Tibial nerve (tissue), 4 donors: ENCODE data around the gene LONP1.

Source experiments
- EP300 ChIP-seq, 2 donors: sonication (generic); formaldehyde crosslinking; IDR thresholded peaks; one replicate each; pipeline ENCODE4 v1.6.1; 2017; ENCODE audit warnings: antibody characterized with exemption in 2 of 2, mild to moderate bottlenecking in 1 of 2
- POLR2A ChIP-seq, 2 donors: fragments of 450-650 bp; IDR thresholded peaks; one replicate each; pipeline ENCODE4 v1.6.1; 2017; ENCODE audit warnings: antibody characterized with exemption in 2 of 2, mild to moderate bottlenecking in 2 of 2, moderate library complexity in 2 of 2
- TF ChIP-seq, protein P1 (sequence below), 5 experiments: fragments of 200-600 bp in 3 of 5; fragments of 450-650 bp in 2 of 5; sonication (generic) in 3 of 5; IDR thresholded peaks; one replicate each; pipeline ENCODE4 v1.5.1; 2016 to 2019; ENCODE audit warnings: antibody characterized with exemption in 5 of 5, mild to moderate bottlenecking in 3 of 5, moderate library complexity in 2 of 5

DNA sequence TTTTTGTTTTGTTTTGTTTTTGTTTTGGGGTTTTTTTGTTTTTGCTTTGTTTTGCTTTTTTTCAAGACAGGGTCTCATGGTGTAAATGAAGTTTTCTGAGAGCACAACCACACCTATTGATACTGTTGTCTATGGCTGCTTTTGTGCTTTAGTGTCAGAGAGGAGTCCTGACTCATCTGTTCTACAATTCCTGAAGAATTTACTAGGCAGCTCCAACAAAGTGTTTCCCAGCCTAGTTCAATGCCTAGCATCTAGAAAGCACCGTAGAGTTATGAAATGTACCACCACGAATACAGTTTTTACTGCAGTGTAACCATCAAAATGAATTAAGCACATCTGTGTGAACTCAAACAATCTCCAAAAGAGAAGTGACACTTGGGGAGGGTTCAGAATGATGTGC, 75.9 kb downstream of the LONP1 start:
- TF ChIP-seq, protein P1, sequence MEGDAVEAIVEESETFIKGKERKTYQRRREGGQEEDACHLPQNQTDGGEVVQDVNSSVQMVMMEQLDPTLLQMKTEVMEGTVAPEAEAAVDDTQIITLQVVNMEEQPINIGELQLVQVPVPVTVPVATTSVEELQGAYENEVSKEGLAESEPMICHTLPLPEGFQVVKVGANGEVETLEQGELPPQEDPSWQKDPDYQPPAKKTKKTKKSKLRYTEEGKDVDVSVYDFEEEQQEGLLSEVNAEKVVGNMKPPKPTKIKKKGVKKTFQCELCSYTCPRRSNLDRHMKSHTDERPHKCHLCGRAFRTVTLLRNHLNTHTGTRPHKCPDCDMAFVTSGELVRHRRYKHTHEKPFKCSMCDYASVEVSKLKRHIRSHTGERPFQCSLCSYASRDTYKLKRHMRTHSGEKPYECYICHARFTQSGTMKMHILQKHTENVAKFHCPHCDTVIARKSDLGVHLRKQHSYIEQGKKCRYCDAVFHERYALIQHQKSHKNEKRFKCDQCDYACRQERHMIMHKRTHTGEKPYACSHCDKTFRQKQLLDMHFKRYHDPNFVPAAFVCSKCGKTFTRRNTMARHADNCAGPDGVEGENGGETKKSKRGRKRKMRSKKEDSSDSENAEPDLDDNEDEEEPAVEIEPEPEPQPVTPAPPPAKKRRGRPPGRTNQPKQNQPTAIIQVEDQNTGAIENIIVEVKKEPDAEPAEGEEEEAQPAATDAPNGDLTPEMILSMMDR (IDR thresholded peaks at IDR 0.05), result no peak
- no peak for TF ChIP-seq EP300 (IDR thresholded peaks at IDR 0.05)
- TF ChIP-seq POLR2A (IDR thresholded peaks at IDR 0.05), result no peak
